K562 (cell line): ENCODE data around the gene NELL1. TPM values are rescaled to one million over a fixed set of nuclear protein-coding genes. Genes with fewer than 3 reads are reported as not detected.

Experiments used
- BRF1 ChIP-seq: IDR thresholded peaks from 3 replicates; pipeline ENCODE4 v1.6.1; 2011; ENCODE audit warnings: borderline replicate concordance, mild to moderate bottlenecking; ENCODE audit not compliant: insufficient read length; ENCODE audit errors: extremely low read depth
- ZBTB40 ChIP-seq, 2 experiments: fragments of 450-650 bp in 1 of 2; sonication (generic) in 1 of 2; formaldehyde crosslinking in 1 of 2; IDR thresholded peaks; 2 replicates each; pipeline versions ENCODE4 v1.7.1 to v1.9.0; 2016 to 2022; ENCODE audit warnings: inconsistent platforms in 1 of 2, mild to moderate bottlenecking in 1 of 2, missing genetic modification reagents in 1 of 2
- polyA plus RNA-seq, 8 experiments: library from polyadenylated mRNA; depleted of rRNA in 4 of 8; stranded (reverse) in 5 of 8; unstranded in 3 of 8; fragments of >200 nt; fragmentation: Nextera tagmentation in 2 of 8; fragmentation: Illumina TruSeq in 1 of 8; extraction: Ambion mirVana in 2 of 8; extraction: Trizol in 1 of 8; gene quantifications; 2 replicates each; pipeline versions ENCODE4 v1.2.1 to v1.2.3, GENCODE V29; 2011 to 2014; ENCODE audit warnings: inconsistent platforms in 1 of 8, missing spikeins in 1 of 8
- total RNA-seq, 7 experiments: library from RNA; depleted of rRNA in 6 of 7; stranded (reverse); fragments of >200 nt in 6 of 7; fragmentation: Illumina TruSeq in 2 of 7; extraction: Trizol in 2 of 7; gene quantifications; 2 replicates each; pipeline versions ENCODE4 v1.2.1 to v1.2.3, GENCODE V29; 2011 to 2021; ENCODE audit warnings: low replicate concordance in 1 of 7

Gene NELL1
- total and polyA plus RNA-seq, 9 of the 15 experiments (the other 6 are each of a cell fraction or from before 2014, with no cell fraction given): not detected

GRCh38 chr11:21056644-21057043 lies 387.3 kb downstream of the NELL1 start (continued):
- TF ChIP-seq ZBTB40 (IDR thresholded peaks at IDR 0.05): no peak
- no peak for TF ChIP-seq ZBTB40 (CRISPR knock-in tag; IDR thresholded peaks at IDR 0.05)
- no peak for TF ChIP-seq BRF1
